ENCODE data around the gene HENMT1.

GRCh38 chr1:108610073-108610472, 50.8 kb downstream of the HENMT1 start:
- no peak for TF ChIP-seq CTCF (IDR thresholded peaks at IDR 0.05)
- no peak for TF ChIP-seq POLR2A (IDR thresholded peaks at IDR 0.05)
- no peak for TF ChIP-seq EP300 (IDR thresholded peaks at IDR 0.05; ENCODE audit: low read depth)

All from transverse colon (tissue), 3 donors.